Endodermal cell (in vitro differentiated cells): ENCODE data around the gene SRBD1. TPM values are rescaled to one million over a fixed set of nuclear protein-coding genes. Genes with fewer than 3 reads are reported as not detected.

ENCODE experiments used
- DNase-seq: peaks from one replicate; pipeline ENCODE4 v3.0.0-alpha.2; 2017
- H3K27ac ChIP-seq: 2 replicates; pipeline ENCODE4 v1.5.1; 2013; ENCODE audit warnings: mild to moderate bottlenecking, low read depth, low read length, moderate library complexity
- H3K27me3 ChIP-seq: 2 replicates; pipeline ENCODE4 v1.6.1; 2013; ENCODE audit warnings: mild to moderate bottlenecking, low read length, moderate library complexity; ENCODE audit not compliant: insufficient read depth, control insufficient read depth, poor library complexity, severe bottlenecking
- H3K36me3 ChIP-seq: 2 replicates; pipeline ENCODE4 v1.7.0; 2013; ENCODE audit warnings: mild to moderate bottlenecking, low read length, moderate library complexity; ENCODE audit not compliant: control insufficient read depth, insufficient read depth
- H3K4me1 ChIP-seq: one replicate; pipeline ENCODE4 v1.7.0; 2013; ENCODE audit warnings: low read length; ENCODE audit not compliant: control insufficient read depth, insufficient read depth
- H3K4me3 ChIP-seq: 2 replicates; pipeline ENCODE4 v1.5.1; 2013; ENCODE audit warnings: mild to moderate bottlenecking, low read length, moderate library complexity
- H3K9ac ChIP-seq: 2 replicates; pipeline ENCODE4 v1.6.1; 2013; ENCODE audit warnings: mild to moderate bottlenecking, low read length, moderate library complexity; ENCODE audit not compliant: poor library complexity, severe bottlenecking; ENCODE audit errors: extremely low read depth
- H3K9me3 ChIP-seq: 2 replicates; pipeline ENCODE4 v1.6.1; 2013; ENCODE audit warnings: mild to moderate bottlenecking, low read length, moderate library complexity; ENCODE audit not compliant: control insufficient read depth
- H3K27ac Mint-ChIP-seq: 2 replicates; pipeline ENCODE4 v1.8.0; 2020; ENCODE audit warnings: mixed read lengths
- H3K27me3 Mint-ChIP-seq: 2 replicates; pipeline ENCODE4 v1.8.0; 2021; ENCODE audit warnings: mild to moderate bottlenecking, mixed read lengths; ENCODE audit not compliant: insufficient read depth
- H3K36me3 Mint-ChIP-seq: 2 replicates; pipeline ENCODE4 v1.8.0; 2020; ENCODE audit warnings: low read depth, mixed read lengths
- H3K4me1 Mint-ChIP-seq: 2 replicates; pipeline ENCODE4 v1.8.0; 2020; ENCODE audit warnings: mixed read lengths
- H3K4me3 Mint-ChIP-seq: 2 replicates; pipeline ENCODE4 v1.8.0; 2020; ENCODE audit warnings: mild to moderate bottlenecking, moderate library complexity, mixed read lengths
- H3K9me3 Mint-ChIP-seq: 2 replicates; pipeline ENCODE4 v1.8.0; 2020; ENCODE audit warnings: mild to moderate bottlenecking, mixed read lengths
- WGBS, 2 experiments: methylation state at CpG; one replicate each; pipeline versions ENCODE4 v1.1.5 to v1.1.7; 2013; ENCODE audit warnings: missing lambda C conversion rate in 2 of 2, mixed read lengths in 1 of 2; ENCODE audit not compliant: insufficient coverage in 1 of 2, insufficient read length in 1 of 2; 5-methylcytosine and 5-hydroxymethylcytosine counted together
- total RNA-seq, 2 donors: library from RNA; stranded (reverse); fragmentation: NEBNext Ultra II Directional in 1 of 2; extraction: Animal tissue kit (Norgen Biotek cat#: 25700) in 1 of 2; gene quantifications; 2 replicates in 1 of 2; 3 replicates in 1 of 2; pipeline ENCODE4 v1.2.1, GENCODE V29; 2021
- TF ChIP-seq, protein P1 (sequence below): fragments of 200-600 bp; sonication (generic); conservative IDR thresholded peaks from 2 replicates; pipeline ENCODE4 v1.5.0; 2021; ENCODE audit warnings: antibody characterized with exemption, mild to moderate bottlenecking

The SRBD1 gene
- total RNA-seq, 2 donors from 2014 or later = 17.7 to 19.6 TPM

GRCh38 chr2:45510701-45511420 is 100.2 kb downstream of the SRBD1 start:
- H3K4me1 Mint-ChIP-seq = peaks cover 13% of the 10 kb centered on the region

DNA sequence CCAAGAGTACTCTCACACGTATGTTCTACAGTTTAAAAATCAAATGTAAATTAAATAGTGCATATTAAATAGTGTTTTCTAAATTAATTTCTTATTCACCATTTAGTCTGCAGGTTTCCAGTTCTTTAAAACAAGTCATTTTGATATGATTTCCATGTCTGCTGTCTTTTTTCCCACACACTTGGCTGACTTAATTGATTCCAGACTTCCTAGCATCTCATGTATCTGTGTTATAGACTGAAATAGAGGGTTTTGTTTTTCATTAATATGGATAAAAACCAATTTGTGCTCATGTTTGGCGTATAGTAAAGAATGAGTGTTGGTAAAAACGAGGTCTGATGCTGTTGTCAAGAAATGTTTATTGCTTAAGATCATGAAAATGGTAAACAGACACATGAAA is 104.3 kb downstream of the SRBD1 start:
- Histone ChIP-seq H3K27ac (no peak overlapping the region), H3K4me3 (no peak overlapping the region), H3K36me3 (no peaks in the 10 kb centered on the region), H3K9me3 (peaks cover 6% of the 10 kb centered on the region), H3K9ac (no peak overlapping the region), H3K27me3 (no peaks in the 10 kb centered on the region), H3K4me1 (no peaks in the 10 kb centered on the region)
- H3K27me3 Mint-ChIP-seq = no peaks in the 10 kb centered on the region
- 92 to 93% methylated on average over 2 of the region's 3 CpGs for WGBS, 2 experiments
- no peak overlapping the region for H3K27ac Mint-ChIP-seq
- peaks cover 12% of the 10 kb centered on the region for H3K9me3 Mint-ChIP-seq
- no peak overlapping the region for H3K4me3 Mint-ChIP-seq
- DNase-seq = no peak
- peaks cover 2% of the 10 kb centered on the region for H3K4me1 Mint-ChIP-seq
- TF ChIP-seq, protein P1, sequence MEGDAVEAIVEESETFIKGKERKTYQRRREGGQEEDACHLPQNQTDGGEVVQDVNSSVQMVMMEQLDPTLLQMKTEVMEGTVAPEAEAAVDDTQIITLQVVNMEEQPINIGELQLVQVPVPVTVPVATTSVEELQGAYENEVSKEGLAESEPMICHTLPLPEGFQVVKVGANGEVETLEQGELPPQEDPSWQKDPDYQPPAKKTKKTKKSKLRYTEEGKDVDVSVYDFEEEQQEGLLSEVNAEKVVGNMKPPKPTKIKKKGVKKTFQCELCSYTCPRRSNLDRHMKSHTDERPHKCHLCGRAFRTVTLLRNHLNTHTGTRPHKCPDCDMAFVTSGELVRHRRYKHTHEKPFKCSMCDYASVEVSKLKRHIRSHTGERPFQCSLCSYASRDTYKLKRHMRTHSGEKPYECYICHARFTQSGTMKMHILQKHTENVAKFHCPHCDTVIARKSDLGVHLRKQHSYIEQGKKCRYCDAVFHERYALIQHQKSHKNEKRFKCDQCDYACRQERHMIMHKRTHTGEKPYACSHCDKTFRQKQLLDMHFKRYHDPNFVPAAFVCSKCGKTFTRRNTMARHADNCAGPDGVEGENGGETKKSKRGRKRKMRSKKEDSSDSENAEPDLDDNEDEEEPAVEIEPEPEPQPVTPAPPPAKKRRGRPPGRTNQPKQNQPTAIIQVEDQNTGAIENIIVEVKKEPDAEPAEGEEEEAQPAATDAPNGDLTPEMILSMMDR = no peak
- H3K36me3 Mint-ChIP-seq = peaks cover 12% of the 10 kb centered on the region

More at GRCh38 chr2:45510701-45511420, 100.2 kb downstream of the SRBD1 start:
- Mint-ChIP-seq H3K4me3 (no peak overlapping the region), H3K27me3 (no peaks in the 10 kb centered on the region), H3K27ac (no peak overlapping the region), H3K36me3 (no peaks in the 10 kb centered on the region), H3K9me3 (no peaks in the 10 kb centered on the region)
- H3K9me3 ChIP-seq = no peaks in the 10 kb centered on the region
- H3K36me3 ChIP-seq = no peaks in the 10 kb centered on the region
- no peak overlapping the region for H3K27ac ChIP-seq
- no peaks in the 10 kb centered on the region for H3K27me3 ChIP-seq
- H3K4me1 ChIP-seq = no peaks in the 10 kb centered on the region
- TF ChIP-seq, protein P1 = no peak
- H3K9ac ChIP-seq = no peak overlapping the region
- H3K4me3 ChIP-seq = no peak overlapping the region
- WGBS, 2 experiments = 72 to 75% methylated on average over 7 to 9 of the region's 9 CpGs
- no peak for DNase-seq

DNA sequence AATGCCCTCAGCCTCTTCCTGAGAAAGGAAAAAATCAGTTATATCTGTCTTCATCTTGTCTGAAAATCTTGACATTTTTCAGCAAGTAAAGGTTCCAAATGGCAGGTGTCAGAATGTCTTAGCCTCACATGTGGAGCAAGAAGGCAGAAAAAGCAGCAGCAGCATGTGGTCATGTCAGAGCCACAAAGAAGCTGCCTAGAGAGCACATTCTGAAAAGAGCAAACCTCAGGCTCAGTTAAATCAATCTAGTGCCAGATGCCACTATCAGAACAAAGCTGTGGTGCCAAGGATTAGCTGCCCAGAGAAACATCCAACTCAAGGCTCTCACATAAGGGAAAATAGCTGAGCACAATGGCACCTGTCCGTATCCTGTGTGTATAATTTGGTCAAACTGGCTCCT is 105.9 kb downstream of the SRBD1 start:
- Mint-ChIP-seq H3K4me1 (no peaks in the 10 kb centered on the region), H3K9me3 (peaks cover 26% of the 10 kb centered on the region), H3K36me3 (peaks cover 23% of the 10 kb centered on the region), H3K27me3 (no peaks in the 10 kb centered on the region), H3K27ac (no peak overlapping the region), H3K4me3 (no peak overlapping the region)
- Histone ChIP-seq H3K27ac (no peak overlapping the region), H3K27me3 (no peaks in the 10 kb centered on the region), H3K4me3 (no peak overlapping the region), H3K9ac (no peak overlapping the region), H3K4me1 (no peaks in the 10 kb centered on the region), H3K9me3 (peaks cover 20% of the 10 kb centered on the region), H3K36me3 (peaks cover 5% of the 10 kb centered on the region)
- TF ChIP-seq, protein P1 = no peak
- no peak for DNase-seq
- 86 to 96% methylated on average over 1 of the region's 1 CpG for WGBS, 2 experiments
